Stimulated activated CD8-positive, alpha-beta memory T cell treated with anti-CD3 and anti-CD28 coated beads, Interleukin-15, amount 100 ng/mL, for 24 hours (primary cell): Measurements from ENCODE around the gene ZCCHC17.
A peak's percentile ranks its signal among the peaks of the same experiment; 100 is the strongest.
"Not testable (repeated sequence)": the region's sequence is repeated elsewhere in the genome, so short reads cannot be mapped to it uniquely, and the experiment has no call there.

Source experiments
- DNase-seq: peaks from one replicate; pipeline ENCODE4 v3.0.0-alpha.2; 2020; ENCODE audit warnings: low read depth

ZCCHC17 gene

GRCh38 chr1:31371121-31371959 is 74.5 kb downstream of the ZCCHC17 start:
- no peak for DNase-seq

- no peak for DNase-seq
Observed at GRCh38 chr1:31372051-31372450, 75.2 kb downstream of the ZCCHC17 start.

GRCh38 chr1:31372751-31373055 is 75.9 kb downstream of the ZCCHC17 start:
- DNase-seq, result no peak

- peak; percentile 4 for DNase-seq
Observed at GRCh38 chr1:31373056-31373896, 76.4 kb downstream of the ZCCHC17 start, which contains the start of gene FABP3. FABP3 (minus strand) TSS chr1:31373076; CDS start chr1:31373014, 62 bp downstream.

GRCh38 chr1:31373897-31374486 is 77.2 kb downstream of the ZCCHC17 start:
- peak; percentile 2 for DNase-seq

GRCh38 chr1:31374511-31375196 is 77.8 kb downstream of the ZCCHC17 start:
- no peak for DNase-seq

GRCh38 chr1:31376375-31377134 is 79.7 kb downstream of the ZCCHC17 start:
- DNase-seq, result no peak

GRCh38 chr1:31377364-31377863 is 80.6 kb downstream of the ZCCHC17 start:
- no peak for DNase-seq

GRCh38 chr1:31378001-31378400 is 81.2 kb downstream of the ZCCHC17 start:
- DNase-seq, result no peak

- DNase-seq, result no peak
Observed at GRCh38 chr1:31380181-31380580, 83.3 kb downstream of the ZCCHC17 start.

- DNase-seq, result no peak
Observed at GRCh38 chr1:31381394-31382294, 84.8 kb downstream of the ZCCHC17 start.

GRCh38 chr1:31382379-31382989 is 85.7 kb downstream of the ZCCHC17 start:
- DNase-seq, result no peak

GRCh38 chr1:31383967-31384366 is 87.1 kb downstream of the ZCCHC17 start:
- no peak for DNase-seq

GRCh38 chr1:31386576-31387243 is 89.9 kb downstream of the ZCCHC17 start:
- DNase-seq, result not testable (repeated sequence)

- DNase-seq, result no peak
Observed at GRCh38 chr1:31387612-31388011, 90.8 kb downstream of the ZCCHC17 start.

GRCh38 chr1:31389616-31390015 is 92.8 kb downstream of the ZCCHC17 start:
- no peak for DNase-seq

- no peak for DNase-seq
Observed at GRCh38 chr1:31390071-31390470, 93.2 kb downstream of the ZCCHC17 start.

GRCh38 chr1:31393463-31393862 is 96.6 kb downstream of the ZCCHC17 start:
- DNase-seq, result no peak

- DNase-seq, result peak; percentile 58
Observed at GRCh38 chr1:31394584-31395193, 97.9 kb downstream of the ZCCHC17 start.
